NB4 (cell line): ENCODE data around the gene AKR1C1.

ENCODE experiments used
- CTCF ChIP-seq: IDR thresholded peaks from one replicate; pipeline ENCODE4 v1.5.1; 2012; ENCODE audit warnings: low read depth, low read length
- MAX ChIP-seq: IDR thresholded peaks from 2 replicates; pipeline ENCODE4 v1.6.1; 2011; ENCODE audit warnings: low read depth, low read length
- POLR2A ChIP-seq: IDR thresholded peaks from 2 replicates; pipeline ENCODE4 v1.6.1; 2011; ENCODE audit warnings: mild to moderate bottlenecking; ENCODE audit not compliant: insufficient read length; ENCODE audit errors: extremely low read depth

- no peak for TF ChIP-seq POLR2A
- TF ChIP-seq CTCF: no peak
- TF ChIP-seq MAX: no peak
Measured at GRCh38 chr10:4931587-4931986, 31.6 kb upstream of the AKR1C1 start.
